GM10847 (cell line): ENCODE measurements around the gene PRPSAP1.

ENCODE experiments used
- POLR2A ChIP-seq: IDR thresholded peaks from 2 replicates; pipeline ENCODE4 v1.6.1; 2011; ENCODE audit not compliant: insufficient read length; ENCODE audit errors: extremely low read depth

Gene PRPSAP1

GRCh38 chr17:76353004-76353598 lies 615 bp downstream of the PRPSAP1 start:
- no peak for TF ChIP-seq POLR2A

DNA sequence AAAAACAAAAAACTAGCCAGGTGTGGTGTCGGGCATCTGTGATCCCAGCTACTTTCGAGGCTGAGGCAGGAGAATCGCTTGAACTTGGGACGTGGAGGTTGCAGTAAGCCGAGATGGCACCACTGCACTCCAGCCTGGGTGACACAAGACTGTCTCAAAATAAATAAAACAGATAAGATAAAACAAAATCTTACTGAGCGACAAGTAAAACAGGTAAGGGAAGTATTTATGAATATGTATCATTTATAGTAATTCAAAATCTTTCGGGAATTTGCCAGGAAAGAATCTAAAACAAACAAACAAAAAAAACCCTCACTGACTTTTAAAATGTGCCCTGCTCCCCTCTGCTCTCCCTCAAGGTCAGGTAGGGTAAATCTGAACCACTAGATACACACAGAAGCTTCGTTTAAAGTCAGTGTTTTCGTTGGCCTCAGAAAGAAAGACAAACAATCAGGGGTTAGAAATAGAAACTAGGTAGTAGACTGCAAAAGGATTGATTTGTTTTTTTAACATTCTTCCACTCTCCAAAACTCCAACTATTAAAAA lies 2.1 kb downstream of the PRPSAP1 start:
- no peak for TF ChIP-seq POLR2A

DNA sequence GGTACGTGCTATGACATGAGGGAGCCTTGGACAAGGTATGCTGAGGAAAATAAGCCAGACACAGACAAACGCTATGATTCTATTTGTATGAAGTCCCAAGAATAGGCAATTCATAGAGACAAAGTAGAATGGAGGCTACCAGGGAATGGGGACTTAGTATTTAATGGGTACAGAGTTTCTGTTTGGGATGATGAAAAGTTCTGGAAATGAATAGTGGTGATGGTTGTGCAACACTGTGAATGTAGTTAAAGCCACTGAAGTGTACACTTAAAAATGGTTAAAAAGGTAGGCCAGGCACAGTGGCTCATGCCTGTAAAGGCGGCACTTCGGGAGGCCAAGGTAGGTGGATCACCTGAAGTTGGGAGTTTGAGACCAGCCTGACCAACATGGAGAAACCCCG lies 3.3 kb downstream of the PRPSAP1 start:
- no peak for TF ChIP-seq POLR2A

DNA sequence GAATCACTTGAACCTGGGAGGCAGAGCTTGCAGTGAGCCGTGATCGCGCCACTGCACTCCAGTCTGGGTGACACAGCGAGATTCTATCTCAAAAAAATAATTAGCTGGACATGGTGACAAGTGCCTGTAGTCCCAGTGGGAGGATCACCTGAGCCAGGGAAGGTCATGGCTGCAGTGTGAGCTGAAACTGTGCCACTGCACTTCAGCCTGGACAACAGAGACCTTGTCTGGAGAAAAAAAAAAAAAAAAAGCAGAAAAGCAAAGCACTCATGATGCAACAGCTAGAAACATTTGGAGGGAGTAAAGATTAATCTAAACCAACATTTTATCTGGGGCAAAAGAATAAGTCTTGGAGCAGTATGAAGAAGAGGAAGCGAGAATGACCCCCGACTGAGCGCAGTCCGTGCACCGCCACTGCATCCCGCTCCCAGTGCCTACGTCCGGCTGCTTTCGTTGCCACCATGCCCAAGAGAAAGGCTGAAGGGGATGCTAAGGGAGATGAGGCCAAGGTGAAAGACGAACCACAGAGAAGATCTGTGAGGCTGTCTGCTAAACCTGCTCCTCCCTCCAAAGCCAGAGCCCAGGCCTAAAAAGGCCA lies 8.2 kb downstream of the PRPSAP1 start:
- TF ChIP-seq POLR2A, result no peak

DNA sequence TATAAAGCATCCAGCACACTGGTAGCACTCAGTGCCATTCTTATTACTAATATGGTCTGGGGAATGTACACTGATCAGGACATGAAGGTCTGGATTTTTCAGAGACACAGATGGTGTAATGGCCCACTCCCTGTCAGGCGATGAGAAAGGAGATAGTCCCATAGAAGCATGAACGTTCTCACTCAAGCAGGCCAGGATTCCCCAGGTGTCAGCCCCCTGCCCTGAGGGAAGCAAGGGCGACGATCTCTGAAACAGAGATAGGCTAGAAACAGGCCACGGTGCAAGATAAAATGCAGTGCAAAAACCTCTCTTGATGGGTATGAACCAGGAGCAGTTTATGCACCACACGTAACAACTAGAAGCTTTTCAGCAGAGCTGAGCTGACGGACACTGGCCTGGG lies 10.6 kb downstream of the PRPSAP1 start:
- TF ChIP-seq POLR2A, result no peak

- TF ChIP-seq POLR2A, result no peak
Measured at GRCh38 chr17:76341301-76341700, 12.4 kb downstream of the PRPSAP1 start.

- TF ChIP-seq POLR2A, result no peak
Measured at GRCh38 chr17:76337413-76337777, 16.3 kb downstream of the PRPSAP1 start.

GRCh38 chr17:76336756-76337412 lies 16.8 kb downstream of the PRPSAP1 start:
- TF ChIP-seq POLR2A, result no peak

GRCh38 chr17:76335716-76336381 lies 17.9 kb downstream of the PRPSAP1 start:
- TF ChIP-seq POLR2A, result no peak

GRCh38 chr17:76333673-76334505 lies 19.8 kb downstream of the PRPSAP1 start:
- no peak for TF ChIP-seq POLR2A

- no peak for TF ChIP-seq POLR2A
Measured at GRCh38 chr17:76331083-76331482, 22.6 kb downstream of the PRPSAP1 start.

- no peak for TF ChIP-seq POLR2A
Measured at GRCh38 chr17:76329664-76330063, 24.1 kb downstream of the PRPSAP1 start.

DNA sequence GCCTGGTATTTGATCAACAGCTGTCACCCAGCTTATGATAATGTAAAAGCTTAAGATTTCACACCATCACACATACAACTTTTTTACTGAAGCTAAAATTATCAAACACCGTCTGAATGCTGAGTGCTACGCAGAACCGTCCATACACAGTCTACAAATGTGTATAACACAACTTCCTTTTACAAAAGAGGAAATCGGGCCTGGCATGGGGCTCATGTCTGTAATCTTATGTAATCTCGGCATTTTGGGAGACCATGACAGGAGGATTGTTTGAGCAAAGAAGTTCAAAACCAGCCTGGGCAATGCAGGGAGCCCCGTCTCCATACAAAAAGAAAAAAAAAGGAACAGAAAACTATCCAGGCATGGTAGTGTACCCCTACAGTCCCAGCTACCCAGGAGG lies 26.0 kb downstream of the PRPSAP1 start:
- no peak for TF ChIP-seq POLR2A

GRCh38 chr17:76326306-76326705 lies 27.4 kb downstream of the PRPSAP1 start:
- no peak for TF ChIP-seq POLR2A

- no peak for TF ChIP-seq POLR2A
Measured at GRCh38 chr17:76318586-76318985, 35.1 kb downstream of the PRPSAP1 start.
